H9 (cell line): ENCODE results near the gene PRRT2. TPM values are rescaled to one million over a fixed set of nuclear protein-coding genes. Genes with fewer than 3 reads are reported as not detected.

Experiments
- DNase-seq: peaks from one replicate; pipeline ENCODE4 v3.0.0-alpha.2; 2017
- H2AFZ ChIP-seq: one replicate; pipeline ENCODE4 v1.6.1; 2013; ENCODE audit warnings: mild to moderate bottlenecking, low read length, control low read depth, moderate library complexity
- H2AK5ac ChIP-seq: 2 replicates; pipeline ENCODE4 v1.6.1; 2013; ENCODE audit warnings: low read length, control low read depth, mixed read lengths; ENCODE audit not compliant: insufficient read length
- H2BK120ac ChIP-seq: one replicate; pipeline ENCODE4 v1.6.1; 2013; ENCODE audit warnings: low read depth, mild to moderate bottlenecking, low read length, control low read depth, inconsistent platforms; ENCODE audit not compliant: poor library complexity, severe bottlenecking
- H2BK12ac ChIP-seq: 2 replicates; pipeline ENCODE4 v1.6.1; 2013; ENCODE audit warnings: low read length, control low read depth, mixed read lengths, low read depth; ENCODE audit not compliant: insufficient read length
- H2BK15ac ChIP-seq: 2 replicates; pipeline ENCODE4 v1.6.1; 2013; ENCODE audit warnings: low read depth, low read length, control low read depth
- H2BK20ac ChIP-seq: one replicate; pipeline ENCODE4 v1.6.1; 2013; ENCODE audit warnings: low read depth, mild to moderate bottlenecking, low read length, control low read depth, inconsistent platforms; ENCODE audit not compliant: poor library complexity, severe bottlenecking
- H2BK5ac ChIP-seq: 2 replicates; pipeline ENCODE4 v1.6.1; 2013; ENCODE audit warnings: low read length, control low read depth, mixed read lengths; ENCODE audit not compliant: insufficient read length
- H3K14ac ChIP-seq: 2 replicates; pipeline ENCODE4 v1.6.1; 2013; ENCODE audit warnings: low read length, control low read depth; ENCODE audit not compliant: insufficient read depth
- H3K18ac ChIP-seq: 2 replicates; pipeline ENCODE4 v1.6.1; 2013; ENCODE audit warnings: low read depth, mild to moderate bottlenecking, mixed read lengths, low read length, control low read depth; ENCODE audit not compliant: insufficient read length
- H3K23ac ChIP-seq: 2 replicates; pipeline ENCODE4 v1.6.1; 2013; ENCODE audit warnings: low read length, control low read depth, mixed read lengths, low read depth; ENCODE audit not compliant: insufficient read length
- H3K23me2 ChIP-seq: 2 replicates; pipeline ENCODE4 v1.6.1; 2013; ENCODE audit warnings: low read depth, mild to moderate bottlenecking, mixed read lengths, low read length, control low read depth; ENCODE audit not compliant: insufficient read length, poor library complexity, severe bottlenecking
- H3K27ac ChIP-seq: 2 replicates; pipeline ENCODE4 v1.5.1; 2013; ENCODE audit warnings: low read length, control low read depth, mixed read lengths, low read depth; ENCODE audit not compliant: insufficient read length
- H3K27me3 ChIP-seq: 2 replicates; pipeline ENCODE4 v1.6.1; 2013; ENCODE audit warnings: low read length, control low read depth, inconsistent platforms; ENCODE audit not compliant: insufficient read depth
- H3K4ac ChIP-seq: 2 replicates; pipeline ENCODE4 v1.6.1; 2013; ENCODE audit warnings: low read depth, mild to moderate bottlenecking, control low read depth, inconsistent platforms, low read length, moderate library complexity
- H3K4me1 ChIP-seq: 2 replicates; pipeline ENCODE4 v1.6.1; 2013; ENCODE audit warnings: low read length, control low read depth, inconsistent platforms; ENCODE audit not compliant: insufficient read depth
- H3K4me2 ChIP-seq: 2 replicates; pipeline ENCODE4 v1.6.1; 2013; ENCODE audit warnings: low read length, control low read depth, mixed read lengths; ENCODE audit not compliant: insufficient read length, insufficient read depth
- H3K56ac ChIP-seq: 2 replicates; pipeline ENCODE4 v1.6.1; 2013; ENCODE audit warnings: low read depth, mild to moderate bottlenecking, mixed read lengths, low read length, control low read depth; ENCODE audit not compliant: insufficient read length
- H3K79me1 ChIP-seq: 2 replicates; pipeline ENCODE4 v1.6.1; 2013; ENCODE audit warnings: low read depth, mild to moderate bottlenecking, moderate library complexity, low read length, control low read depth, inconsistent platforms; ENCODE audit not compliant: insufficient read depth, poor library complexity, severe bottlenecking
- H3K79me2 ChIP-seq: 2 replicates; pipeline ENCODE4 v1.6.1; 2013; ENCODE audit warnings: low read length, control low read depth, inconsistent platforms; ENCODE audit not compliant: insufficient read depth
- H3K9ac ChIP-seq: 2 replicates; pipeline ENCODE4 v1.6.1; 2013; ENCODE audit warnings: low read length, control low read depth, mixed read lengths; ENCODE audit not compliant: insufficient read length; ENCODE audit errors: extremely low read depth
- H3K9me3 ChIP-seq: one replicate; pipeline ENCODE4 v1.6.1; 2013; ENCODE audit warnings: low read depth, low read length, inconsistent platforms; ENCODE audit not compliant: control insufficient read depth
- H3T11ph ChIP-seq: one replicate; pipeline ENCODE4 v1.6.1; 2013; ENCODE audit warnings: mild to moderate bottlenecking, low read length, control low read depth, inconsistent platforms
- H4K20me1 ChIP-seq: one replicate; pipeline ENCODE4 v1.6.1; 2013; ENCODE audit not compliant: control insufficient read depth, insufficient read length, insufficient read depth
- H4K5ac ChIP-seq: 2 replicates; pipeline ENCODE4 v1.6.1; 2013; ENCODE audit warnings: low read depth, mild to moderate bottlenecking, mixed read lengths, low read length, control low read depth; ENCODE audit not compliant: insufficient read length
- H4K8ac ChIP-seq: replicated peaks from 2 replicates; pipeline ENCODE4 v1.6.1; 2013; ENCODE audit warnings: low read length, control low read depth, mixed read lengths, low read depth; ENCODE audit not compliant: insufficient read length
- H4K91ac ChIP-seq: 2 replicates; pipeline ENCODE4 v1.6.1; 2013; ENCODE audit warnings: low read depth, mild to moderate bottlenecking, moderate library complexity, mixed read lengths, low read length, control low read depth; ENCODE audit not compliant: insufficient read length
- H3K27ac Mint-ChIP-seq, 3 experiments: 2 replicates in 2 of 3; 3 replicates in 1 of 3; pipeline ENCODE4 v1.8.0; 2020 to 2021; ENCODE audit warnings: mixed read lengths in 3 of 3, mild to moderate bottlenecking in 1 of 3, moderate library complexity in 1 of 3
- H3K27me3 Mint-ChIP-seq: 2 replicates; pipeline ENCODE4 v1.8.0; 2021; ENCODE audit warnings: low read depth, mild to moderate bottlenecking, moderate library complexity, mixed read lengths
- H3K36me3 Mint-ChIP-seq, 3 experiments: 2 replicates in 2 of 3; 3 replicates in 1 of 3; pipeline ENCODE4 v1.8.0; 2020 to 2021; ENCODE audit warnings: low read depth in 3 of 3, mixed read lengths in 3 of 3; ENCODE audit not compliant: insufficient read depth in 1 of 3
- H3K4me1 Mint-ChIP-seq, 2 experiments: 2 replicates each; pipeline ENCODE4 v1.8.0; 2020; ENCODE audit warnings: mixed read lengths in 2 of 2
- H3K4me3 Mint-ChIP-seq, 2 experiments: 2 replicates in 1 of 2; 3 replicates in 1 of 2; pipeline ENCODE4 v1.8.0; 2020 to 2021; ENCODE audit warnings: mild to moderate bottlenecking in 2 of 2, mixed read lengths in 2 of 2, moderate library complexity in 1 of 2
- H3K9me3 Mint-ChIP-seq, 2 experiments: 2 replicates in 1 of 2; 3 replicates in 1 of 2; pipeline ENCODE4 v1.8.0; 2020; ENCODE audit warnings: mild to moderate bottlenecking in 2 of 2, mixed read lengths in 2 of 2, moderate library complexity in 1 of 2
- WGBS: extraction: QIAGEN DNeasy Blood & Tissue Kit; methylation state at CpG from one replicate; pipeline ENCODE4 v1.1.7; 2013; ENCODE audit warnings: missing lambda C conversion rate, low lambda C conversion rate, mixed read lengths; ENCODE audit not compliant: insufficient read length; ENCODE audit errors: extremely low coverage; 5-methylcytosine and 5-hydroxymethylcytosine counted together
- total RNA-seq: library from RNA; stranded (reverse); gene quantifications from 2 replicates; pipeline ENCODE4 v1.2.1, GENCODE V29; 2021
- TF ChIP-seq, protein P1 (sequence below): fragments of 200-600 bp; sonication (generic); conservative IDR thresholded peaks from 3 replicates; pipeline ENCODE4 v1.8.0; 2021; ENCODE audit warnings: antibody characterized with exemption, mild to moderate bottlenecking

Gene PRRT2
- total RNA-seq, 1 experiment from 2014 or later = 14.6 TPM

DNA sequence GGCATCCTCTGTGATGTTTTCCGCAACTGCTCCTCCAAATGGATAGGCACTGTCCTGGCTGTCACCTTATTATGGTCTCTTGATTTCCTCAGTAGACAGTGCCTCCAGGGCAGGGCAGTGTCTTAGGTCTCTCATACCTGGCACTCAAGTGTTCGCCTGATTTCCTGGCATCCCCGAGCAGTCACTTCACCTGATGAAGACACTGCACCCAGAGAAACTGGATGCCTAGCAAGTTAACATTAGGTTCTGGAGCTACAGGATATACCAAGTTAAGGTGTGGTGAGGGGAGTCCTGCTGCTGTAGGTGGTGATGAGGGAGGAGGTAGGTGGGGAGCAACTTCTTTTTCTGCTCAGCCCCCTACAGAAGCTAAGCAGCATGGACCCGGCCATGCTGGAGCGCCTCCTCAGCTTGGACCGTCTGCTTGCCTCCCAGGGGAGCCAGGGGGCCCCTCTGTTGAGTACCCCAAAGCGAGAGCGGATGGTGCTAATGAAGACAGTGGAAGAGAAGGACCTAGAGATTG lies 9.5 kb upstream of the PRRT2 start:
- no CpG with 5 or more reads among the region's 8 CpGs for WGBS

More for the DNA sequence above, 9.5 kb upstream of the PRRT2 start:
- no peak overlapping the region for H2BK12ac ChIP-seq
- no peak overlapping the region for H3K27ac ChIP-seq
- no peak overlapping the region for H4K91ac ChIP-seq
- H4K5ac ChIP-seq = no peak overlapping the region
- H3K4ac ChIP-seq = no peak overlapping the region
- no peaks in the 10 kb centered on the region for H3K27me3 ChIP-seq
- no peak overlapping the region for H3K56ac ChIP-seq
- H3K9ac ChIP-seq = no peak overlapping the region
- no peak overlapping the region for H2AFZ ChIP-seq
- H3K9me3 ChIP-seq = no peaks in the 10 kb centered on the region
- Mint-ChIP-seq H3K9me3 (no peaks in the 10 kb centered on the region), H3K27me3 (peaks cover 1% of the 10 kb centered on the region), H3K27ac (peak overlapping the region; percentile 70 to 92 (median 74); a peak in 3 of 7 replicates), H3K4me1 (peaks cover 22 to 30% of the 10 kb centered on the region in 2 experiments), H3K4me3 (no peak overlapping the region; a peak in 1 of 5 replicates), H3K36me3 (peaks cover 40 to 72% (median 60%) of the 10 kb centered on the region in 3 experiments)
- H3K23ac ChIP-seq = no peak overlapping the region
- no peak overlapping the region for H2BK120ac ChIP-seq
- no peaks in the 10 kb centered on the region; the same call in 1 of the 2 replicates for H3K79me2 ChIP-seq
- H3K4me2 ChIP-seq = no peak overlapping the region
- H3K79me1 ChIP-seq = no peaks in the 10 kb centered on the region
- no peak overlapping the region for H3K18ac ChIP-seq
- H4K20me1 ChIP-seq = no peaks in the 10 kb centered on the region
- DNase-seq = no peak
- H2BK5ac ChIP-seq = no peak overlapping the region
- no peak overlapping the region for H2BK15ac ChIP-seq
- TF ChIP-seq, protein P1, sequence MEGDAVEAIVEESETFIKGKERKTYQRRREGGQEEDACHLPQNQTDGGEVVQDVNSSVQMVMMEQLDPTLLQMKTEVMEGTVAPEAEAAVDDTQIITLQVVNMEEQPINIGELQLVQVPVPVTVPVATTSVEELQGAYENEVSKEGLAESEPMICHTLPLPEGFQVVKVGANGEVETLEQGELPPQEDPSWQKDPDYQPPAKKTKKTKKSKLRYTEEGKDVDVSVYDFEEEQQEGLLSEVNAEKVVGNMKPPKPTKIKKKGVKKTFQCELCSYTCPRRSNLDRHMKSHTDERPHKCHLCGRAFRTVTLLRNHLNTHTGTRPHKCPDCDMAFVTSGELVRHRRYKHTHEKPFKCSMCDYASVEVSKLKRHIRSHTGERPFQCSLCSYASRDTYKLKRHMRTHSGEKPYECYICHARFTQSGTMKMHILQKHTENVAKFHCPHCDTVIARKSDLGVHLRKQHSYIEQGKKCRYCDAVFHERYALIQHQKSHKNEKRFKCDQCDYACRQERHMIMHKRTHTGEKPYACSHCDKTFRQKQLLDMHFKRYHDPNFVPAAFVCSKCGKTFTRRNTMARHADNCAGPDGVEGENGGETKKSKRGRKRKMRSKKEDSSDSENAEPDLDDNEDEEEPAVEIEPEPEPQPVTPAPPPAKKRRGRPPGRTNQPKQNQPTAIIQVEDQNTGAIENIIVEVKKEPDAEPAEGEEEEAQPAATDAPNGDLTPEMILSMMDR = no peak
- no peak overlapping the region for H2BK20ac ChIP-seq
- peaks cover 6% of the 10 kb centered on the region for H3K23me2 ChIP-seq
- no peak overlapping the region for H3K14ac ChIP-seq
- H3T11ph ChIP-seq = no peak overlapping the region
- H3K4me1 ChIP-seq = no peaks in the 10 kb centered on the region
- no peak overlapping the region for H4K8ac ChIP-seq
- H2AK5ac ChIP-seq = no peak overlapping the region
